Ishikawa (cell line): ENCODE results near the gene USP6NL.

Experiments
- CEBPB ChIP-seq: IDR thresholded peaks from 2 replicates; pipeline ENCODE4 v1.6.1; 2012
- CREB1 ChIP-seq: IDR thresholded peaks from 2 replicates; pipeline ENCODE4 v1.6.1; 2012; ENCODE audit warnings: low read depth
- EGR1 ChIP-seq: IDR thresholded peaks from 2 replicates; pipeline ENCODE4 v1.6.1; 2012
- EP300 ChIP-seq: IDR thresholded peaks from 2 replicates; pipeline ENCODE4 v1.6.1; 2012; ENCODE audit warnings: borderline replicate concordance
- FOXM1 ChIP-seq: IDR thresholded peaks from 2 replicates; pipeline ENCODE4 v1.6.1; 2012; ENCODE audit warnings: low read depth, borderline replicate concordance
- NFIC ChIP-seq: IDR thresholded peaks from 2 replicates; pipeline ENCODE4 v1.6.1; 2012
- RAD21 ChIP-seq: IDR thresholded peaks from 2 replicates; pipeline ENCODE4 v1.6.1; 2012; ENCODE audit warnings: low read depth
- TAF1 ChIP-seq: IDR thresholded peaks from 2 replicates; pipeline ENCODE4 v1.6.1; 2012; ENCODE audit warnings: low read depth, mild to moderate bottlenecking
- TCF12 ChIP-seq: IDR thresholded peaks from 2 replicates; pipeline ENCODE4 v1.6.1; 2012; ENCODE audit warnings: low read depth
- TEAD4 ChIP-seq: IDR thresholded peaks from 2 replicates; pipeline ENCODE4 v1.6.1; 2012
- YY1 ChIP-seq: IDR thresholded peaks from 2 replicates; pipeline ENCODE4 v1.6.1; 2012; ENCODE audit warnings: low read depth
- ZBTB7A ChIP-seq: IDR thresholded peaks from 2 replicates; pipeline ENCODE4 v1.6.1; 2012; ENCODE audit warnings: low read depth
- TF ChIP-seq, protein P1 (sequence below): IDR thresholded peaks from 2 replicates; pipeline ENCODE4 v1.6.1; 2012; ENCODE audit warnings: low read depth, mild to moderate bottlenecking
- TF ChIP-seq, protein P2 (sequence below): IDR thresholded peaks from 2 replicates; pipeline ENCODE4 v1.6.1; 2012
- TF ChIP-seq, protein P3 (sequence below): IDR thresholded peaks from 2 replicates; pipeline ENCODE4 v1.6.1; 2012

The USP6NL gene

DNA sequence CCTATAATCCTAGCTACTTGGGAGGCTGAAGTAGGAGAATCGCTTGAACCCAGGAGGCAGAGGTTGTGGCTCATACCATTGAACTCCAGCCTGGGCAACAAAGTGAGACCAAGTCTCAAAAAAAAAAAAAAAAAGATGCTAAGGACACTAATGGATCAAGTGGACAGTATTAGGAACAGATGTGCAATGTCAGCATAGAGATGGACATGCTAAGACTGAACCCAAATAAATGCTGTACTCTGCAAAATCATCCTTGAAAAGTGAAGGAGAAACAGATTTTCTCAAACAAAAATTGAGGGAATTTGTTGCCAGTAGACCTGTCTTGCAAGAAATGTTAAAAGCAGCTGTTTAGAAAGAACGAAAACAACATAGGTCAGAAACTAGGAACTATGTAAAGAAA is 194.5 kb downstream of the USP6NL start:
- TF ChIP-seq NFIC, result no peak
- TF ChIP-seq, protein P1, sequence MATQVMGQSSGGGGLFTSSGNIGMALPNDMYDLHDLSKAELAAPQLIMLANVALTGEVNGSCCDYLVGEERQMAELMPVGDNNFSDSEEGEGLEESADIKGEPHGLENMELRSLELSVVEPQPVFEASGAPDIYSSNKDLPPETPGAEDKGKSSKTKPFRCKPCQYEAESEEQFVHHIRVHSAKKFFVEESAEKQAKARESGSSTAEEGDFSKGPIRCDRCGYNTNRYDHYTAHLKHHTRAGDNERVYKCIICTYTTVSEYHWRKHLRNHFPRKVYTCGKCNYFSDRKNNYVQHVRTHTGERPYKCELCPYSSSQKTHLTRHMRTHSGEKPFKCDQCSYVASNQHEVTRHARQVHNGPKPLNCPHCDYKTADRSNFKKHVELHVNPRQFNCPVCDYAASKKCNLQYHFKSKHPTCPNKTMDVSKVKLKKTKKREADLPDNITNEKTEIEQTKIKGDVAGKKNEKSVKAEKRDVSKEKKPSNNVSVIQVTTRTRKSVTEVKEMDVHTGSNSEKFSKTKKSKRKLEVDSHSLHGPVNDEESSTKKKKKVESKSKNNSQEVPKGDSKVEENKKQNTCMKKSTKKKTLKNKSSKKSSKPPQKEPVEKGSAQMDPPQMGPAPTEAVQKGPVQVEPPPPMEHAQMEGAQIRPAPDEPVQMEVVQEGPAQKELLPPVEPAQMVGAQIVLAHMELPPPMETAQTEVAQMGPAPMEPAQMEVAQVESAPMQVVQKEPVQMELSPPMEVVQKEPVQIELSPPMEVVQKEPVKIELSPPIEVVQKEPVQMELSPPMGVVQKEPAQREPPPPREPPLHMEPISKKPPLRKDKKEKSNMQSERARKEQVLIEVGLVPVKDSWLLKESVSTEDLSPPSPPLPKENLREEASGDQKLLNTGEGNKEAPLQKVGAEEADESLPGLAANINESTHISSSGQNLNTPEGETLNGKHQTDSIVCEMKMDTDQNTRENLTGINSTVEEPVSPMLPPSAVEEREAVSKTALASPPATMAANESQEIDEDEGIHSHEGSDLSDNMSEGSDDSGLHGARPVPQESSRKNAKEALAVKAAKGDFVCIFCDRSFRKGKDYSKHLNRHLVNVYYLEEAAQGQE, result no peak
- TF ChIP-seq YY1, result no peak
- no peak for TF ChIP-seq ZBTB7A
- TF ChIP-seq TAF1, result no peak
- TF ChIP-seq, protein P2, sequence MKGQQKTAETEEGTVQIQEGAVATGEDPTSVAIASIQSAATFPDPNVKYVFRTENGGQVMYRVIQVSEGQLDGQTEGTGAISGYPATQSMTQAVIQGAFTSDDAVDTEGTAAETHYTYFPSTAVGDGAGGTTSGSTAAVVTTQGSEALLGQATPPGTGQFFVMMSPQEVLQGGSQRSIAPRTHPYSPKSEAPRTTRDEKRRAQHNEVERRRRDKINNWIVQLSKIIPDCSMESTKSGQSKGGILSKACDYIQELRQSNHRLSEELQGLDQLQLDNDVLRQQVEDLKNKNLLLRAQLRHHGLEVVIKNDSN, result no peak
- no peak for TF ChIP-seq TCF12

DNA sequence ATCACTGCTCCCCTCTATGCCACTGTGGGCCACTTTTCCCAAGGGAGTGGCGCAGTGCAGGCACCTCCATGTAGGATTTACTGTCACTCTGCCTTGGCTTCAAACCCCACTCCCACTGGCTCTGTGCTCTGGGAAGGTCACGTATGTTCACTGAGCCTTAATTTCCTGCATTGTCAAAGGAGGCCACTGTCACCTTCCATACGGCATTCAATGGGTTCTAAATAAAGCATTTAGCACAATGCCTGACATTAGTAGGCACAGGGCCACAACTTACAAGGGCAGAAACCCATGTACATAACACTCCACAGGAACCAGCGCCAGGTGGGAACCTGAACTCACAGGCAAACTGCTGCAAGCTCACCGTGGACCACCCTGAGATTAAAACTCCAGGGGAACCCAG is 196.4 kb downstream of the USP6NL start:
- TF ChIP-seq, protein P2, result no peak
- TF ChIP-seq CEBPB (no peak), TEAD4 (no peak), YY1 (no peak), RAD21 (no peak), TAF1 (no peak), TCF12 (no peak), CREB1 (no peak), ZBTB7A (no peak), NFIC (no peak), FOXM1 (no peak), EP300 (no peak), EGR1 (no peak)
- TF ChIP-seq, protein P1, result no peak
- TF ChIP-seq, protein P3, sequence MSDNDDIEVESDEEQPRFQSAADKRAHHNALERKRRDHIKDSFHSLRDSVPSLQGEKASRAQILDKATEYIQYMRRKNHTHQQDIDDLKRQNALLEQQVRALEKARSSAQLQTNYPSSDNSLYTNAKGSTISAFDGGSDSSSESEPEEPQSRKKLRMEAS, result no peak

DNA sequence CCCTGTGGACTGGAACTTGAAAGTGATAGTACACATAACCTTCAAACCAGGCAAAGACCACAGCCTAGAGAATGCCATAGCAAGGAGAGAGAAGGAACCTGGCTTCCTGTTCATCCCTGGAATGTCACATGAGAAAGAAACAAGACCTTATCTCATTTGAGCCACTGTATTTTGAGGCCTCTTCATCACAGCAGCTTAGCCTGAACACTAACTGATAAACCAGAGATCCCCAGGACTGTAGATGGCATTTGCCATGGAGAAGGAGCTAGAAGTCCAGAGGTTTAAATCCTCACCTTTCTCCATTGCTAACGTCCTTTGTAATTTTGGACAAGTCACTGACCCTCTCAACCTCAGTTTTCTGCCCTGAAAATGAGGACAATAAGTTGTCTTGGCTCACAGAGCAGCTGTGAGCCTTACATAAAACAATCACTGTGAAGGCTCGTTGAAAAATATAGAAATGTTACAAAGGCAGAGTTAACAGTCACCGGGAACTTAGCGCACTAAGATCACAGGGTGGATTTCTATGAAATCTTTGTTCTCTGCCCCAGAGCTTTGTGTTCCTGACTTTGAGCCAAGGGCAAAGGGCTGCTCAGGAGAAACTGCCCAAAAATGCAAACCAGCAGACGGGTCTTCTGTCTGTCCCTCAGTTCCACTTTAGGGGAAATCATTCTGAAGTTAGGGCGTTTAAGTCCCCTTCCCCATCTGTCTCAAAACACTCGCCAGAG is 197.0 kb downstream of the USP6NL start:
- TF ChIP-seq EGR1 (no peak), CEBPB (no peak), ZBTB7A (no peak), TAF1 (no peak), NFIC (no peak), CREB1 (no peak), RAD21 (no peak), EP300 (no peak), TCF12 (no peak), TEAD4 (no peak), YY1 (no peak), FOXM1 (no peak)
- TF ChIP-seq, protein P2, result no peak
- TF ChIP-seq, protein P1, result no peak
- TF ChIP-seq, protein P3, result no peak

DNA sequence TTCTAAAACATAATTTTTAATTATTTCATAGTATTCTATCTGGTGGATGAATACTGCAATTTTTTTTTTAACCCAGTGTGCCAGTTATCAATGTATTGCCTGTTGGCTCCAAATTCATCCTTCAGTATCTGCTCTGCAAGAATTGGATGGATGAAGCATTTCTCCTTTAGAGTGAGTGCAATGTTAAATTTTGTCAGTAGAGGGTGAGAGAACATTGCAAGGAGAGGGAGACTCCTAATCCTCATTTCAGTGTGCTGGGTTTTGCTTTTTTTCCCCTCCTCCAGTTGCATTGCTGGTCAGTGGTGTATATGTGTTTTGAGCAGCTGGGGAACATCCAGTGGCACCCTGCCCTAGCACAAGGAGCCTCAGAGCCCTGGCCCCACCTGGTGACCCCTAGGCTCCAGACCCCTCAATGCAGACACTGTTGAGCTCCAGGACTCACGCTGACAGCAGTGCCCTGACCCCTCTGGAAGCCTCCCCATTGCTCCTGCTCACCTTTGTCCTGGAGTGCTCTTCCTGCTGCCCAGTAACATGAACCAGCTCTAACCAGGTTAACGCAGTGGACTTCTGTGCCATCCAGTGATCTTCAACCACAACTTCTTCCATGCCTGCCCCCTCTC is 199.4 kb downstream of the USP6NL start:
- TF ChIP-seq CREB1 (no peak), RAD21 (peak; percentile 59)
